Midbrain (tissue), 1 donor: ENCODE data around the gene KCNIP4.

ENCODE experiments used
- DNase-seq: peaks from one replicate; lab custom pipeline; 2025; lab: John Stamatoyannopoulos, UW

The KCNIP4 gene

DNA sequence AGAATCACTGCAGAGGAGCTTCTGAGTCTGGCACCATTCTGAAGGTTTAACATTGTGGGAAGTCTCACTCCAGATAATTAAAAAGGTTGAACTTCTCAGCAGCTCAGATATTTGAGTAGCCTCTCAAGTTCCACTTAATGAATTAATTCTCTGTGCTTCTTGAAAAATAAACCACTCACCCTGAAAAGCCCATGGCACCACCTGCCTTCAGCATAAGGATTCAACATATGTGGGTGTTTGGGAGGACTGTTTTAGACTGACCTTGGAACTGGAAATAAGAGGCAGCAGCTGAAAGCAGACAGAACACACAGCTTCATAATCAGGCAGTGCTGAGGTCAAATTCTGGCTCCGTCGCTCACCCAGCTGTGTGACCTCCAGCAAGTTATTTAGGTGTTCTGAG lies 100.6 kb downstream of the KCNIP4 start:
- no peak for DNase-seq

DNA sequence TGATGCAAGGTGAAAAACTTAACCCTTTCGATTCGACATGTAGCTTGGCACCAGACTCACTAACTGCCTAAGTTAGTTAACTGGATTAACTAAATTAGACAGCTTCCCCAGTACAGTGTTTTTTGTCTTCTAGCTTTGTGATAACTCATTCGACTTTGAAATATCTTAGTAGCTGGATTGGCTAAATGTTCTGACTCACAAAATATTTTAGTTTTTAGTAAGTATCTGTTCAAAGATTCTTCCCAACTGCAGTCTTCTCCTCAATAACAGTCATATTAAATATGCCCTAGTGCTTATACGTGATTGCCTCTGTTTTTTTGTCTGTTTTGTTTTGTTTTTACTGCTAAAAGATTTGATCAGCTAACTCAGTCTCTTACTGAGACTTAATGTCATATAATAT lies 102.9 kb downstream of the KCNIP4 start:
- DNase-seq: no peak

DNA sequence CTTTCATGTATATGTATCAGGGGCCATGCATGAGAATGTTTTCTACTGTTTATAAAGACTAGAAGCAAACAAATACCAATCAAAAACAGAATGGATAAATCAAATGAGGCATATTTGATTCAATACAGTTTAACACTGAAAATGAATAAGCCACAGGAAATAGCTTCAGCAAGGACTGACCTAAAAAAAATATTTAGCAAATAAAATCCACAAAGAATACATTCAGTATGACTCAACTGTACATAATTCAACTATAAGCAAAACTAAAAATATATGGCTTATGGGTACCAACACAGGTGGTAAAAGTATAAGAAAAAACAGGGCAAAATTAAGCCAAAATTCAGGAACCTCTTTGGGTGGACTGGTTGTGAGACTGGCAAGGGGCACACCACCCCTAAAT lies 112.9 kb downstream of the KCNIP4 start:
- no peak for DNase-seq

DNA sequence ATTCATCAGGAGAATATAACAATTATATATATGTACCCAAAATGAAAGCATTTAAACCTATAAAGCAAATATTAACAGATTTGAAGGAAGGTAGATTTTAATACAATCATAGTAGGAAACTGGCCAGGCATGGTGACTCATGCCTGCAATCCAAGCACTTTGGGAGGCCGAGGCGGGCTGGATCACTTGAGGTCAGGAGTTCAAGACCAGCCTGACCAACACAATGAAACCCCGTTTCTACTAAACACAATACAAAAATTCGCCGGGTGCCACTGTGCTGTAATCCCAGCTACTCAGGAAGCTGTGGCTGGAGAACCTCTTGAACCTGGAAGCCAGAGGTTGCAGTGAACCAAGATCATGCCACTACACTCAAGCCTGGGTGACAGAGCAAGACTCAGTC lies 118.3 kb downstream of the KCNIP4 start:
- DNase-seq: no peak

DNA sequence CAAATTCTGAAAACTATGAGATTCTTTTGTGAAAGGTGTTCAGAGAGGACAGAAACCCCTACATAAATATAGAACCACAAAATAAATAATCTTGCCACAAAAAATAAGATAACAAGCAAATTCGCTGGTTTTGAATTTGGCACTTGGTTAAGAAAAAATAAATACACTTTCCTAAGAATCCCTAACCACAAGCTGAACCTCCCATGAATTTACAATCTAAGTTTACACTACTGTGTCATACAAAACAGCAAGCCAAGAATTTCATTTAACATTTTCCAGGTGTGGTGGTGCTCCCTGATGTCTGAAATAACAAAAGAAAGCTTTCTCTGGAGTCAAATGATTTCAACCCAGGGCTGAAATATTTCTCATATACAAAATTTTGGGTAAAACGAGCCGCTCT lies 121.0 kb downstream of the KCNIP4 start:
- no peak for DNase-seq

DNA sequence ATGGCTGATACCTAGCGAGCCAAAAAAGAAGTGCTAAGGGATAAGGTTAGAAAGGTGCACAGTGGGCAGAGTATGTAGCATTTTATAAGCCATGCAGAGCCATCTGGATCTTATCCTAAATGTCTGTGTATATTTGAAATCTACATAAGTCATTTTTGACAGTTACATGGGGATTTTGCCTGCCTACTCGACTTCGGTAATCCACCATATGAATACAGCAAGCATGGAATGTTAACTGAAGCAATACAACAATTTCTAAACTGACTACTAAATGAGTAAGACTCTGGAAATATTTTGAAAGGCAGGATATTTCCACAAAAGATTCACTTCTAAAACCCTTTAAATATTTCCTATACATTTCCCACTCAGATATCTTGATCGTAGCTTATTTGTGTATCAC lies 122.5 kb downstream of the KCNIP4 start:
- DNase-seq: no peak

DNA sequence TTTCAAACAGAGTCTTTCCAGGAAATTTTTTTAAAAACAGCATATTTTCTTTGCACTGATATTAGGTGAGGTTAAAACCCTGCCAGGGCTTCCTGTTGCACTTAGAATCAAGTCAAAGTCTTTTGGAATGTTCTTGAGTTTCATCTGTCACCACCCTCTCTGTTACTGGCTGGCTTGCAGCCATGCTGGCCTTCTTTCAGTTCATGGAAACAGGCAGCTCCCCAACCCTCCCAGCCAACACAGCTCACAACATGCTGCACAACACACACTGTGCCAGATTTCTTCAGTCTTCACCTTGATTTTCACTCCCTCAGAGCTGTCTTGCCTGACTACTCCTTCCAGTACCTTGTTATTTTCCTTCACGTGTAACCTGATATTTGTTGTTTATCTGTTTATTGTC lies 129.5 kb downstream of the KCNIP4 start:
- DNase-seq: no peak

DNA sequence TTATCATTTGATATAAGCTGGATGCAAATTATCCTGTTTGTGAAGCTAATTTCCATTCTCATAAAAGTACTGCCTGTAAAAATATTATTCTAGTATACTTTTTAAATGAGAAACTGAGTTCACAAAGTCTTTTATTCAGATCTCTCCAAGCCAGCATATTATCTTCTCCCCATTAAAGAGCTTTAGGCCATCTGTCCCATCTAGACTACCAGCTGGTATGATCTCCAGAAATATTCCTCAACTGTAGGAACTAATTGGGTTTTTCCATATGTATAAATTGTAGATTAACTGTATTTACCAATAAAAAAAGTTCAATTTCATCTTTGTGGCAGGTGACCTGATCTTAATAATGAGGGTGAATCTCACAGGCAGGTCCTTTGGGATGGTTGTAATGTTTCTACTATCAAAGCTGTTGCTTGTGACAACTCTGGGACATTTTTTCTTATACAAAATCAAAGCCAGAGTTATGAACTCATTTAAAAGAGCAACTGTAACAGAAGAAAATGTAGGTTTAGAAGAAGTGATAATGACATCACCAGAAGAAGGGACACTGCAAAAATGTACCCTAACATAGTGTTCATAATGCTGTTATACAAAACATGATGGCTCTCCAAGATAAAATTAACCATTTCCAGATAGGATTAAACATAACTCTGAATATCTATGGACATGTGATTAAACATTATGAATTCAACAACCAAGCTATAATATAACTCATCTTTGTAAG lies 132.8 kb downstream of the KCNIP4 start:
- DNase-seq: no peak

DNA sequence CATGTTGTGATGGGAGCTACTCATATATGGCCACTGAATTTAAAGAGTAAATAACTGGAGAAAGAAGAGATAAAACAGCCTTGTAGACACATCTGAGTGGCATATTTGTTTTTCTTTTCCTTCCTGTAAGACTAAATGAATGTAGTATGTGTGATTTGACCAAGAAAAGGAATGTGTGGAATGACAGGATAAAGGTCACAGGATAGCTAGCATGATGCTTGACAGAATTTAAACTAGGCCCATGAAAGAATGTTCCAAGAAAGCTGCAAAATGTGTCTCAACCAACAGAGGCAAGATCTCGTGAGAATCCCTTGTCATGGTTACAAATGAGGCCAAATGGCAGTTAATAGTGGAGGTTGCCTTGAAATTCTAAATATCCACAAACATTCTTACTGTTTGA lies 137.0 kb downstream of the KCNIP4 start:
- DNase-seq: no peak

DNA sequence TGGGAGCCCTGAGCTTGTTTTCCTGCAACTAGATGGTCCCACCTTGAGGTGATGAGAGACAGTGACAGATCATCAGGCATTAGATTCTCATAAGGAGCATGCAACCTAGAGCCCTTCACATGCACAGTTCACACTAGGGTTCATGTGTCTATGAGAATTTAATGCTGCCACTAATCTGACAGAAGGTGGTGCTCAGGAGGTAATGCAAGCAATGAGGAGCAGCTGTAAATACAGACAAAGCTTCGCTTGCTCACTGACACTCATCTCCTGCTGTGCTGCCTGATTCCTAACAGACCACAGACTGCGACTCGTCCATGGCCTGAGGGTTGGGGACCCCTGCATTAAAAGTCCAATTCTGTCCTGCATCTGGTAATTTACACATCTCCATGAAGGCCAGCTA lies 141.6 kb downstream of the KCNIP4 start:
- no peak for DNase-seq

DNA sequence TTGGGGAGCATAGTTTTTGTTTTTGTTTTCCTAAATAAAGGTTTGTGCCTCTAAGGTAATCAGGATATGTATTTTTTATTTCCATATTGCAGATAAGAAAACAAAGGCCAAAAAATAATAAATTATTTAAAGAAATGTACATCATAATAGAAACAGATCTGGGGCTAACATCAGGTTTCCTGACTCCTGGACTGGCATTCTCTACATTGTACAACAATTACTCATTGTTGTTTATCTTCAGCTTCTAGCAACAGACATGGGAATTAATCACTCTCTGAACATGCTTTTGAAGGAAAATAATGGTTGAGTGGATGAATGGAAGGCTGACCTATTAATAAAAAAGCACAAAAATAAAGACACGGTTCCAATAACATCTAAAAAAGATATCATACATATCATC lies 146.2 kb downstream of the KCNIP4 start:
- no peak for DNase-seq

DNA sequence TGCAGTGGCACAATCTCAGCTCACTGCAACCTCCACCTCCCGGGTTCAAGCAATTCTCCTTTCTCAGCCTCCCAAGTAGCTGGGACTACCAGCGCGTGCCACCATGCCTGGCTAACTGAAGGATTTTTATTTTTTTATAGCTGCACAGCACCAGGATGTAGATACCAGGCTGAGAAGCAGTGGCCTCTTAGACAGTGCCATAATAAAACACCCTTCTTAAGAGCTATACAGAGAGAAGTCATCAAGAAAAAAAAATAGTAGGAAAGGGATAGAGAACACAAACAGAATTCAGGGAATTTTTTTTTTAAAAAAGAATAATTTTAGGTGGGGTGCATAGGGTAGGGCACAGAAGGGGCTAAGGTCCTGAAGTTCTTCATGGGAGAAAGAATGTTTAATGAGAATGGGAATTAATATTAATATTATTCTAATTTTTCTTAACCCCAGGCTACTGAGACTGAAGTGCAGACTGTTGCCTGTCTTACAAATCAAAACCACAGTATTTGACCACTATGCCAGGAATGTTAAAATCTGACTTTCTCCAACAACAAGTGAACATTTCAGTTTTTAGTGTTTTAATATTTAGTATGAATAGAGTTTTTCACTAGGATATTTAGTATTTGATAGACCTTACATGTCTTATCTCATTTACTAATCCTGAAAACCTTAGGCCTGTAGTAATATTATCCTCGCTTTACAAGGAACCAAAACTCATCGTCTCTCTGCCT lies 146.7 kb downstream of the KCNIP4 start:
- DNase-seq: no peak

DNA sequence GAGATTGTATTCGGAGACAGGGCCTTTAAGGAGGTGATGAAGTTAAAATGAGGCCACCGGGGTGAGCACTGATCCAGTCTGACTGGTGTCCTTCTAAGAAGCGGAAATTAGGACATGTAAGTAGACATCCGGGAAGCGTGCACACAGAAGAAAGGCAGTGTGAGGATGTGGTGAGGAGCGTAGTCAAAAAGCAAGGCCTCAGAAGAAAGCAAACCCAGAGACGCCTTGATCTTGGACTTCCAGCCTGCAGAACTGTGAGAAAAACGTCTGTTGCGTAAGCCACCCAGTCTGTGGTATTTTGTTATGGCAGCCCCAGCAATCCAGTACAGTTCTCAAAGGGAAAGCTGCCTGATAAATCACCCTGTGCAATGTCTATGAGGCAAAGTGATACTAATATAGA lies 153.5 kb downstream of the KCNIP4 start:
- DNase-seq: no peak

DNA sequence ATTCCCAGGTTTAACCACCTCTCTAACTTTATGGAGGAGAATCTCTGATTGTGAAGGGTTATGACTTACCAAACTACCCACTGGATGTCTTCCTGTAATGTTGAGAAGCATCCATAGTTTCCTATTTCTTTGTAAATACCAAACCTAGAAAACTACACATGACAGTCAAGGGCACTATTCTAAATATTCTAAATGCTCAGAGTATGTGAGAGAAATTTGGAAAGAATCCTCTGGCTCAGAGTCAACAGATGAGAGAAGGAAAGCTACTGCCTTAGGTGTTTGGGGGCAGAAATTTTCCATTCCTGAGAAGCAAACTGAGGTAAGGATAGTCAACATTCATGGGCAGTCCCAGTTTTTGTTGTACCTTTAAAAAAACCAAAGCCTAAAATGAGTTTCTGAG lies 155.8 kb downstream of the KCNIP4 start:
- no peak for DNase-seq

DNA sequence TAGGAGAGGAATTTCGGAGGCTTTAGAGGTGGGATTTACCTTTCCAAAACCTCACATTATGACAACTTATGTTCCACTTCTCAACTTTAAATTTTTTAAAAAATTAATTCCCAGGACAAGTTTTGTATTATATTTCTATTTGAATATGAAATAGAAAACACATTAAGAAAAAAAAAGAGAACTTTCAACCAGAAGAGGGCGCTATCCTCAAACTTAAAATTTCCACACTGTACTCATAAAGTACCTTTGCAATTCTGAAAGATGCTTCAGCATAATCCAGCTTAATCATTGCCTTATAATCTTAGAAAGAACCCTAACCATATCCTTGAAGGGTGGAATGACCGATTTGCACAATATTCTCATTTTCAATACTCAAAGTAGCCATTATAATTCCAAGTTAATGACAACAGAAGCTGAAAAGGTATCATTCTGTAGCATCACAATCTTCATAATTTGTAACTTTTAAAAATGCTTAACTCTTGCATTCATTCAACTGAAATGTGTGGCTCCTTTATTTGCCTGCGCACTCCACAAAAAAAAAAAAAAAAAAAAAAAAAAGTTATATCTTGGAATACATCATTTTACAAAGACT lies 158.0 kb downstream of the KCNIP4 start:
- DNase-seq: peak; percentile 40

DNA sequence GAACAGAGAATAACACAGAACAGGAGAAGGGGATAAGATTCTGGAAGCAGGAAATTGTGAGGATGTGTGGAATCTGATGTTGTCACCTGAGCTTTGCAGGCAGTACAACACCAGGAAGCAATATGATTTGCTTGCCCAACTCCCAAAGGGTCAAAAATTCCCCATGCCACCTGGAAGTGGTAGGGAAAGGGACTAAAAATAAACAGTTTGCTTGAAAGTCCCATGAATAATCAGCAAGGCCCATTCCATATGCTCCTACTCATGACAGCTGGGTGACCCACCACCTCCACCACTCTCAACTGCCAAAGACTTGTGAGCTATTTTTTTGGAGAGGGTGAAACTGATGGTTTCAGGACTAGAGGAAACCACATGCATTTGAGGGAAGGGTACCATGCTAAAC lies 168.4 kb downstream of the KCNIP4 start:
- no peak for DNase-seq

DNA sequence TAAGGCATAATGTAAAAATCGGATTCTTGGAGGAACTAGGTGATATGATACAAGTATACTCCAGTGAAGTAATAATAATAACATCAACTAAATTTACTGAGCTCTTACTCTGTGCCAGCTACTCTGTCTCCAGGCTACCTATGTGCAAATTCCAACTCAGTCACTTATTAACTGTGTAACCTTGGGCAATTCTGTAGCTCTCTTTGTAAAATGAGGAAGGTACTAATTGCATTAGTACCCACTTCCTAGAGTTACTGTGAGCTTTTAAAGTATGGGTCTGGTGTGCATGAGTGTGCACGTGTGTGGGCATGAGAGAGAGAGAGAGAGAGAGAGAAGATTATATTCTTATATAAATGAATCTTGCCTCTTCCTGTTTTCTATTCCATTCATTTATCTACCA lies 169.9 kb downstream of the KCNIP4 start:
- DNase-seq: no peak

DNA sequence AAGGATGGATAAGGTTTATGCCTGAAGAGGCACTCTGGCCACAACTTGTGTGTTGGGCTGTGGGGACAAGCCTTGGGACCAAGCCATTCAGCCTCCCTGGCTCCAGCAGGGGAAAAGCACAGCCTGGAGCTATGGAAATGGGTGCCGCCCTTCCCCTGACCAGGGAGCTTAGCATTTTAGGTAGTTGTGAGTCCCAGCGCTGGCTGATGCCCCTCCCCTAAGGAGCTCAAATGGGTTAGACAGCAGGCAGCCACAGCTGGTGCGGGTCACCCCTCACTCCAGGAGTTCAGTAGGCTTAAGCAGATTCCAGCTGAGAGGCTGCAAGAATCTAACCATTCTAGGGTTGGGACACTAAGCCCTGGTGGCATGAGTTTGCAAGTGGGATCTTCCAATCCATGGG lies 172.9 kb downstream of the KCNIP4 start:
- DNase-seq: no peak

DNA sequence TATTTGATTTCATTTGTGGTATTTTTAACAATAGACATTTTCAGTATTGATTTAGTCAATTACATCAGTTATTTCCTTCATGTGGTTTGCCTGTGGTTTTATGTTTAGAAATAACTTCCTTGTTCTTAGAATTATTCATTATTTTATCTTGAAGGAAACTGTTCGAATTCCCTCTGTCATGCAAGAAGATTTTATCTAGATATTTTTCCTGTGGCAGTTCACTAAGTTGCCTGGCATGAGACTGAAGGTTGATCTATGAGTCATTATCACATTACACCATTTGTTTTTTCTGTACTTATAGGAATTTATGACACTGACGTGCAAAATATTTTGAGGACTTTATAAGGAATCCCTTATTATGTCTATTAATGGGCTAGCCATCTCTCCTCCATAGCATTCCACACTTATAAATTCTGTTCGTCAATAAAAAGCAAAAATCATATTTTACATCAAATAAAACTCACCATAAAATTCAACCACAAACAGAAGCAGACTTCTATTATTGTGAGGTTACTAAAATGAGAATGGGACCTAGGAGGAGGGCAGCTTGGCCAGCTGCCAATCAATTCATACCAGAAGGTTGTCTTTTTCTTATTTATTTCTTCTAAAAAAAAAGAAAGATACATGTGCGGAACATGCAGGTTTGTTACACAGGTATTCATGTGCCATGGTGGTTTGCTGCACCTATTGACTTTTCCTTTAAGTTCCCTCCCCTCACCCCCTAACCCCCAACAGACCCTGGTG lies 179.0 kb downstream of the KCNIP4 start:
- no peak for DNase-seq

DNA sequence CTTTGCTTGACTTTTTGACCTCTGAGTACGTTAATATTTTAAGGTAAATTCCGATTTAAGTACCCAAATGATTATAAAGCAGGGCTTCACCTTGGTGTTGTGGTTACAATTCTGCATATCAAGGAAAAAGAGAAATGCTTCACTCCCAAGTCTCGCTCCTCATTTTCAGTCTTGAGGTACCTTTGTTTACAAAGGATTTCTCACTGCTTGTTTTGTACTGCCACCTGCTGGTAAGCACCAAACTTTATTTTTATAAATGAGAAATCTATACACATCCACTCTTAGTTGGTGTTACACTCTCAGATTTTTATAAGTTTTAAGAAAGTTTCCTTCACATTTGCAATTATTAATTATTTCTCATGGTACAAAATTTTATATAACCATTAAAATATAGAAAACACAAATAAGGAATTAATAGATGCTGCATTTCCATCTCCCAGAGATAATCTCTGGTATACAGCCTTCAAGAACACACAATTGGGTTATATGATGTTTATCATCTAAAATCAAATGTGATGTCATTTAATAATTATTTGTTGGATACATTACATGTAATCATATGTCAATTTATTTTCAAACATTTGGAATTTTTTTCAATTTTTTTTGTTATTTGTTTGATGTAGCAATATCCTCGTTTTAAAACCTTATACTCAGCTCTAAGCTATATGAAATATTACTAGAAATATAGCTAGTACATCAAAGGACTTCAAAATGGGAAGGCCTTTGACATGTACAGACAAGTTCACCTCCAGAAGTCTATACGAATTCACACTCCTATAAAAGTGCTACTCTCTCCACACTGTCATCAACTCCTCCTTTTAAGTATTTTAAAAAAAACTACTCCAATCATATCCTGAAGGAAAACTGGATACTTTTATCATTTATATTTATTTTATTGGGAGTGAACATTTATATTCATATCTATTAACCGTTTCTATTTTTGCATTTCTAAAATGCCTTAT lies 179.9 kb downstream of the KCNIP4 start:
- peak; percentile 65 for DNase-seq

DNA sequence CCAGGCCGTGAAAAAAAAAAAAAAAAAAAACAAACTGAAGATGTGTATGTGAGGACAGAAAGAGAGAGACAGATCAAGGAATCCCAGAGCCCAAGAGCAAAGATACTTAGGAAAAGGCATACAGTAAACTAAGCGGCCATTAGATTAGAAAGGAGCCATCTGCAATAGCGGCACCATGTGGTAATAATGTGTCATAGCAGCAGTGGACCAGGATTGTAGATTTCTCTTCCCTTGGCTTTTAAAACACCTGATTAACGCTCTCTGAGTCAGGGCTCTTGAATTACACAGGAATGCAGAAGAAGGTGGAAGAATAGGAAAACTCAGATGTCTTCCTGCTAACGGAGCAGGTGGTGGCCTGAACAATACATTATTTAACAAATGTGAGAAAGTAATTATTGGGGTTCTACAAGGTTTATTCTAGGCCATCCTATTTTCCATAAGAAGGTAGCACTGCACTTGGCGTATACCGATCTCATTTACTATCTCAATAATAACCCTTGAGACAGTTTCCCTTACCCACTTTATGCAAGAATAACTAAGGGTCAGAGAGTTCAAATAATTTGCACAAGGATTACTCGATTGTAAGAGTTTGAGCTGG lies 182.7 kb downstream of the KCNIP4 start:
- peak; percentile 23 for DNase-seq
